Upper lobe of left lung (tissue), 6 donors: Measurements from ENCODE around the gene ST3GAL6. TPM values are rescaled to one million over a fixed set of nuclear protein-coding genes. Genes with fewer than 3 reads are reported as not detected.

Source experiments
- ATAC-seq, 2 donors: fragments of 200-7000 bp; cut with Tn5 transposase; one replicate each; pipeline ENCODE4 v1.9.1; 2022; ENCODE audit warnings: mild to moderate bottlenecking in 2 of 2, moderate library complexity in 2 of 2; ENCODE audit not compliant: low FRiP score in 2 of 2
- DNase-seq, 2 donors: peaks; one replicate each; pipeline ENCODE4 v3.0.0-alpha.2; 2019 to 2020
- H3K27ac ChIP-seq, 4 donors: fragments of 200-600 bp; sonication (generic); one replicate each; pipeline ENCODE4 v1.5.1; 2016 to 2019
- H3K27me3 ChIP-seq, 4 donors: fragments of 200-600 bp; sonication (generic); one replicate each; pipeline ENCODE4 v1.5.1; 2017 to 2019
- H3K36me3 ChIP-seq, 4 donors: fragments of 200-600 bp; sonication (generic); one replicate each; pipeline ENCODE4 v1.5.1; 2016 to 2019
- H3K4me1 ChIP-seq, 4 donors: fragments of 200-600 bp; sonication (generic); one replicate each; pipeline ENCODE4 v1.5.1; 2018 to 2019
- H3K4me3 ChIP-seq, 4 donors: fragments of 200-600 bp; sonication (generic); one replicate each; pipeline ENCODE4 v1.5.1; 2017 to 2019; ENCODE audit warnings: mild to moderate bottlenecking in 2 of 4, moderate library complexity in 1 of 4
- H3K9me3 ChIP-seq, 4 donors: fragments of 200-600 bp; sonication (generic); one replicate each; pipeline ENCODE4 v1.5.1; 2018 to 2019
- CTCF ChIP-seq, 6 experiments: fragments of 450-650 bp in 4 of 6; fragments of 200-600 bp in 2 of 6; sonication (generic) in 2 of 6; IDR thresholded peaks; one replicate each; pipeline ENCODE4 v1.5.1; 2016 to 2019; ENCODE audit warnings: antibody characterized with exemption in 6 of 6
- EP300 ChIP-seq, 4 donors: sonication (generic); formaldehyde crosslinking; IDR thresholded peaks; one replicate each; pipeline ENCODE4 v1.5.1; 2017; ENCODE audit warnings: antibody characterized with exemption in 4 of 4, control low read depth in 2 of 4
- POLR2A ChIP-seq, 4 donors: fragments of 450-650 bp; IDR thresholded peaks; one replicate each; pipeline ENCODE4 v1.5.1; 2016 to 2017; ENCODE audit warnings: antibody characterized with exemption in 4 of 4, mild to moderate bottlenecking in 2 of 4
- POLR2AphosphoS5 ChIP-seq, 2 donors: sonication (generic); formaldehyde crosslinking; IDR thresholded peaks; one replicate each; pipeline ENCODE4 v1.5.1; 2017; ENCODE audit warnings: antibody characterized with exemption in 2 of 2
- WGBS, 2 donors: methylation state at CpG; one replicate each; pipeline ENCODE4 v1.1.5; 2017 to 2018; 5-methylcytosine and 5-hydroxymethylcytosine counted together
- small RNA-seq, 4 donors: library from RNA; depleted of rRNA; stranded (forward); fragments of <200 nt; gene quantifications; one replicate each; pipeline ENCODE3, GENCODE V24; 2016
- total RNA-seq, 6 donors: library from RNA; depleted of rRNA in 4 of 6; stranded (reverse); fragments of >200 nt in 4 of 6; gene quantifications; one replicate each; pipeline versions ENCODE4 v1.1.0 to v1.2.1, GENCODE V29; 2016 to 2021
- donor health status: DM: no; HTN: no; CAD: no; lungs with moderate emphysema.
- donor health status: DM: no; HTN: yes; CAD: no; lungs with severe emphysema.

Gene ST3GAL6
- total RNA-seq, 6 donors from 2014 or later = 11.2 to 29.3 (median 24.5) TPM

GRCh38 chr3:98839846-98840245, 76.7 kb downstream of the ST3GAL6 start:
- TF ChIP-seq POLR2AphosphoS5 (IDR thresholded peaks at IDR 0.05) = no peak
- no peak for TF ChIP-seq EP300 (IDR thresholded peaks at IDR 0.05)
- TF ChIP-seq CTCF (IDR thresholded peaks at IDR 0.05) = no peak
- TF ChIP-seq POLR2A (IDR thresholded peaks at IDR 0.05) = no peak
- no peak overlapping the region for H3K4me3 ChIP-seq
- 93 to 96% methylated on average over 3 of the region's 3 CpGs for WGBS, 2 donors
- ATAC-seq = no peak
- no peak for DNase-seq
- no peaks in the 10 kb centered on the region for H3K27me3 ChIP-seq
- H3K9me3 ChIP-seq = no peaks in the 10 kb centered on the region
- no peak overlapping the region for H3K27ac ChIP-seq
- H3K4me1 ChIP-seq = no peaks in the 10 kb centered on the region
- H3K36me3 ChIP-seq = no peaks in the 10 kb centered on the region

- H3K9me3 ChIP-seq = no peaks in the 10 kb centered on the region
- H3K4me3 ChIP-seq = no peak overlapping the region
- no peaks in the 10 kb centered on the region for H3K4me1 ChIP-seq
- ATAC-seq (no peak), DNase-seq (no peak)
- H3K27me3 ChIP-seq = no peaks in the 10 kb centered on the region
- H3K27ac ChIP-seq = no peak overlapping the region
- TF ChIP-seq EP300 (IDR thresholded peaks at IDR 0.05) (no peak), CTCF (IDR thresholded peaks at IDR 0.05) (no peak), POLR2AphosphoS5 (IDR thresholded peaks at IDR 0.05) (no peak), POLR2A (IDR thresholded peaks at IDR 0.05) (no peak)
- WGBS, 2 donors = 68 to 76% methylated on average over 7 of the region's 7 CpGs
- H3K36me3 ChIP-seq = peaks cover 0 to 5% (median 2%) of the 10 kb centered on the region in 4 donors
Measured at GRCh38 chr3:98843266-98843959, 80.3 kb downstream of the ST3GAL6 start.

Small RNA genes within 50 kb of the gene (small RNA-seq; reads per million reads assigned to genes)
- 0 reads per million in 4 donors for gene RNU6-26P

Other genes starting within 250 kb of the ST3GAL6 start
- gene CLDND1, start 240.4 kb upstream of the ST3GAL6 start, total RNA-seq = 10 to 100 TPM; 23.9 to 91.2 (median 70.1) TPM
- 1 to 10 TPM in 3 of 6 donors, under 1 TPM in 1, not detected in 2; 0.98 to 2.1 (median 1.1) TPM for gene GPR15, start 231.4 kb upstream of the ST3GAL6 start, total RNA-seq
- gene CPOX, start 169.7 kb upstream of the ST3GAL6 start, total RNA-seq = 10 to 100 TPM; 13.4 to 44.0 (median 23.6) TPM
- gene DCBLD2, start 138.4 kb downstream of the ST3GAL6 start, total RNA-seq = 10 to 100 TPM; 20.4 to 42.8 (median 27.8) TPM